Astrocyte (in vitro differentiated cells and primary cell): ENCODE data around the gene PAX1. TPM values are rescaled to one million over a fixed set of nuclear protein-coding genes. Genes with fewer than 3 reads are reported as not detected.

Experiments
- DNase-seq: peaks from one replicate; pipeline ENCODE4 v3.0.0-alpha.2; 2010; ENCODE audit warnings: low read depth
- FAIRE-seq: peaks from 2 replicates; lab custom pipeline; 2011; peaks lifted over from hg19 to GRCh38; lab: Jason Lieb, UNC
- H2AFZ ChIP-seq: 2 replicates; pipeline ENCODE4 v1.6.0; 2012; ENCODE audit warnings: low read depth, low read length, inconsistent platforms
- H3K27ac ChIP-seq: 2 replicates; pipeline ENCODE4 v1.5.1; 2011; ENCODE audit warnings: low read depth, low read length, inconsistent platforms
- H3K27me3 ChIP-seq: 2 replicates; pipeline ENCODE4 v1.6.0; 2011; ENCODE audit warnings: low read length, inconsistent platforms; ENCODE audit not compliant: insufficient read depth
- H3K36me3 ChIP-seq: 2 replicates; pipeline ENCODE4 v1.5.1; 2011; ENCODE audit warnings: low read length, inconsistent platforms; ENCODE audit not compliant: insufficient read depth
- H3K4me1 ChIP-seq: 2 replicates; pipeline ENCODE4 v1.5.1; 2011; ENCODE audit warnings: low read length, inconsistent platforms; ENCODE audit not compliant: insufficient read depth
- H3K4me2 ChIP-seq: 2 replicates; pipeline ENCODE4 v1.6.0; 2012; ENCODE audit warnings: low read length, inconsistent platforms
- H3K4me3 ChIP-seq: 2 replicates; pipeline ENCODE4 v1.5.1; 2011; ENCODE audit warnings: low read depth, mild to moderate bottlenecking, low read length, inconsistent platforms; ENCODE audit not compliant: insufficient read depth
- H3K79me2 ChIP-seq: 2 replicates; pipeline ENCODE4 v1.6.0; 2012; ENCODE audit warnings: mild to moderate bottlenecking, low read length, inconsistent platforms; ENCODE audit not compliant: insufficient read depth
- H3K9ac ChIP-seq: 2 replicates; pipeline ENCODE4 v1.6.0; 2012; ENCODE audit warnings: mild to moderate bottlenecking, low read length, inconsistent platforms
- H3K9me3 ChIP-seq: 2 replicates; pipeline ENCODE4 v1.5.1; 2012; ENCODE audit warnings: low read depth, mild to moderate bottlenecking, low read length, inconsistent platforms; ENCODE audit not compliant: insufficient read depth
- H4K20me1 ChIP-seq: 2 replicates; pipeline ENCODE4 v1.6.0; 2012; ENCODE audit warnings: low read length, inconsistent platforms; ENCODE audit not compliant: insufficient read depth
- H3K27ac Mint-ChIP-seq: one replicate; pipeline ENCODE4 v1.8.0; 2021; ENCODE audit warnings: mild to moderate bottlenecking, mixed read lengths; ENCODE audit not compliant: unreplicated experiment
- H3K27me3 Mint-ChIP-seq: one replicate; pipeline ENCODE4 v1.8.0; 2021; ENCODE audit warnings: low read depth, mixed read lengths; ENCODE audit not compliant: unreplicated experiment
- H3K36me3 Mint-ChIP-seq: one replicate; pipeline ENCODE4 v1.8.0; 2021; ENCODE audit warnings: low read depth, mixed read lengths; ENCODE audit not compliant: unreplicated experiment
- H3K4me1 Mint-ChIP-seq: one replicate; pipeline ENCODE4 v1.8.0; 2021; ENCODE audit warnings: low read depth, mixed read lengths; ENCODE audit not compliant: unreplicated experiment
- H3K4me3 Mint-ChIP-seq: one replicate; pipeline ENCODE4 v1.8.0; 2021; ENCODE audit warnings: mild to moderate bottlenecking, moderate library complexity, mixed read lengths; ENCODE audit not compliant: unreplicated experiment
- H3K9me3 Mint-ChIP-seq: one replicate; pipeline ENCODE4 v1.8.0; 2021; ENCODE audit warnings: mild to moderate bottlenecking, mixed read lengths; ENCODE audit not compliant: unreplicated experiment
- EZH2 ChIP-seq: IDR thresholded peaks from 2 replicates; pipeline ENCODE4 v1.6.1; 2012; ENCODE audit warnings: mild to moderate bottlenecking, low read length, inconsistent platforms; ENCODE audit not compliant: insufficient read depth
- total RNA-seq: library from RNA; stranded (reverse); gene quantifications from 2 replicates; pipeline ENCODE4 v1.2.1, GENCODE V29; 2021
- TF ChIP-seq, protein P1 (sequence below): IDR thresholded peaks from 2 replicates; pipeline ENCODE4 v1.5.1; 2011; ENCODE audit warnings: low read depth, mild to moderate bottlenecking, inconsistent platforms, low read length, moderate library complexity; ENCODE audit not compliant: insufficient read depth

PAX1 gene
- total RNA-seq, 1 donor from 2014 or later: not detected

GRCh38 chr20:21681234-21681921 lies 24.1 kb upstream of the PAX1 start:
- no peaks in the 10 kb centered on the region for H4K20me1 ChIP-seq
- no peak overlapping the region for H3K4me2 ChIP-seq
- H3K36me3 Mint-ChIP-seq: no peaks in the 10 kb centered on the region
- peaks cover 31% of the 10 kb centered on the region for H3K27me3 Mint-ChIP-seq
- H3K4me1 ChIP-seq: no peaks in the 10 kb centered on the region
- H3K4me3 ChIP-seq: no peak overlapping the region
- H3K36me3 ChIP-seq: no peaks in the 10 kb centered on the region
- TF ChIP-seq EZH2: no peak
- TF ChIP-seq, protein P1, sequence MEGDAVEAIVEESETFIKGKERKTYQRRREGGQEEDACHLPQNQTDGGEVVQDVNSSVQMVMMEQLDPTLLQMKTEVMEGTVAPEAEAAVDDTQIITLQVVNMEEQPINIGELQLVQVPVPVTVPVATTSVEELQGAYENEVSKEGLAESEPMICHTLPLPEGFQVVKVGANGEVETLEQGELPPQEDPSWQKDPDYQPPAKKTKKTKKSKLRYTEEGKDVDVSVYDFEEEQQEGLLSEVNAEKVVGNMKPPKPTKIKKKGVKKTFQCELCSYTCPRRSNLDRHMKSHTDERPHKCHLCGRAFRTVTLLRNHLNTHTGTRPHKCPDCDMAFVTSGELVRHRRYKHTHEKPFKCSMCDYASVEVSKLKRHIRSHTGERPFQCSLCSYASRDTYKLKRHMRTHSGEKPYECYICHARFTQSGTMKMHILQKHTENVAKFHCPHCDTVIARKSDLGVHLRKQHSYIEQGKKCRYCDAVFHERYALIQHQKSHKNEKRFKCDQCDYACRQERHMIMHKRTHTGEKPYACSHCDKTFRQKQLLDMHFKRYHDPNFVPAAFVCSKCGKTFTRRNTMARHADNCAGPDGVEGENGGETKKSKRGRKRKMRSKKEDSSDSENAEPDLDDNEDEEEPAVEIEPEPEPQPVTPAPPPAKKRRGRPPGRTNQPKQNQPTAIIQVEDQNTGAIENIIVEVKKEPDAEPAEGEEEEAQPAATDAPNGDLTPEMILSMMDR: no peak
- no peak overlapping the region for H3K4me3 Mint-ChIP-seq
- H3K9me3 Mint-ChIP-seq: no peaks in the 10 kb centered on the region
- H3K9me3 ChIP-seq: no peaks in the 10 kb centered on the region
- DNase-seq (no peak), FAIRE-seq (no peak)
- H3K79me2 ChIP-seq: no peaks in the 10 kb centered on the region
- H3K27ac ChIP-seq: no peak overlapping the region
- H3K9ac ChIP-seq: no peak overlapping the region
- no peaks in the 10 kb centered on the region for H3K27me3 ChIP-seq
- H2AFZ ChIP-seq: no peak overlapping the region
- no peak overlapping the region for H3K27ac Mint-ChIP-seq
- H3K4me1 Mint-ChIP-seq: peaks cover 6% of the 10 kb centered on the region

GRCh38 chr20:21681922-21682318 lies 23.5 kb upstream of the PAX1 start:
- Mint-ChIP-seq H3K27me3 (peaks cover 31% of the 10 kb centered on the region), H3K27ac (no peak overlapping the region), H3K4me3 (no peak overlapping the region), H3K4me1 (peaks cover 6% of the 10 kb centered on the region), H3K9me3 (no peaks in the 10 kb centered on the region), H3K36me3 (no peaks in the 10 kb centered on the region)
- H3K36me3 ChIP-seq: no peaks in the 10 kb centered on the region
- no peak overlapping the region for H3K9ac ChIP-seq
- FAIRE-seq (no peak), DNase-seq (no peak)
- no peaks in the 10 kb centered on the region for H4K20me1 ChIP-seq
- H3K4me3 ChIP-seq: no peak overlapping the region
- no peak overlapping the region for H3K27ac ChIP-seq
- no peaks in the 10 kb centered on the region for H3K4me1 ChIP-seq
- H3K9me3 ChIP-seq: no peaks in the 10 kb centered on the region
- no peak for TF ChIP-seq EZH2
- TF ChIP-seq, protein P1: no peak
- no peak overlapping the region for H3K4me2 ChIP-seq
- no peak overlapping the region for H2AFZ ChIP-seq
- no peaks in the 10 kb centered on the region for H3K27me3 ChIP-seq
- no peaks in the 10 kb centered on the region for H3K79me2 ChIP-seq

- no peak overlapping the region for H3K4me3 ChIP-seq
- DNase-seq: no peak
- no peak overlapping the region for H2AFZ ChIP-seq
- Mint-ChIP-seq H3K4me3 (no peak overlapping the region), H3K36me3 (no peaks in the 10 kb centered on the region), H3K27me3 (peaks cover 31% of the 10 kb centered on the region), H3K9me3 (no peaks in the 10 kb centered on the region), H3K27ac (no peak overlapping the region), H3K4me1 (peaks cover 6% of the 10 kb centered on the region)
- no peak overlapping the region for H3K9ac ChIP-seq
- H3K79me2 ChIP-seq: no peaks in the 10 kb centered on the region
- no peak overlapping the region for H3K4me2 ChIP-seq
- no peaks in the 10 kb centered on the region for H3K36me3 ChIP-seq
- H3K4me1 ChIP-seq: no peaks in the 10 kb centered on the region
- no peaks in the 10 kb centered on the region for H4K20me1 ChIP-seq
- H3K9me3 ChIP-seq: no peaks in the 10 kb centered on the region
- FAIRE-seq: no peak
- no peak overlapping the region for H3K27ac ChIP-seq
- H3K27me3 ChIP-seq: no peaks in the 10 kb centered on the region
- TF ChIP-seq EZH2: no peak
- TF ChIP-seq, protein P1: no peak
Observed at GRCh38 chr20:21682521-21682954, 22.9 kb upstream of the PAX1 start.
